Superior temporal gyrus (tissue), 1 donor: ENCODE results near the gene KLK12.

Experiments
- DNase-seq: peaks from one replicate; pipeline ENCODE4 v3.0.0-alpha.2; 2016; ENCODE audit errors: extremely low spot score

The KLK12 gene

DNA sequence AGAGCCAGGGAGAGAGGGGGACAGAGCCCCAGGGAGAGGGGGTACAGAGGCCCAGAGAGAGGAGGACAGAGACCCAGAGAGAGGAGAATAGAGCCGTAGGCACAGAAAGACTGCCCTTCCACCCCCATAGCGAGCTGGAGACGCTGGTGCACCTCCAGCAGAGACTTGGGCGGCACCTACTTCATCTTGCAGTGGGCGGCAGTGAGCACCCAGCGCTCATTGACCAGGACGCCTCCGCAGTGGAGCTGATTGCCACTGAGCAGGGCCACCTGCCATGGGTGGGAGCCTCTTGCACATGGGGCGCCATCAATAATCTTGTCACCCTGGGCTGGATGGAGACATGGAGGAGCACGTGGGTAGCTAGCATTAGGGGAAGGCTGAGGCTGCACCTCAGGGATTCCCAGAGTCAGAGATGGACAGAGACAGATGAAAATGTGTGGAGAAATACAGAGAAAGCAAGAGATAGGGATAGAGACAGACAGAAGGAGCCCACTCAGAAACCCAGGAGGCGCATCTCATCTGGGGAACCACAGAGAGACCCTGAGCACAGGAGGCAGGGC is 53.1 kb downstream of the KLK12 start:
- DNase-seq = no peak

- DNase-seq = no peak
These were observed 54.6 kb downstream of the KLK12 start for GRCh38 chr19:50980208-50980607.

DNA sequence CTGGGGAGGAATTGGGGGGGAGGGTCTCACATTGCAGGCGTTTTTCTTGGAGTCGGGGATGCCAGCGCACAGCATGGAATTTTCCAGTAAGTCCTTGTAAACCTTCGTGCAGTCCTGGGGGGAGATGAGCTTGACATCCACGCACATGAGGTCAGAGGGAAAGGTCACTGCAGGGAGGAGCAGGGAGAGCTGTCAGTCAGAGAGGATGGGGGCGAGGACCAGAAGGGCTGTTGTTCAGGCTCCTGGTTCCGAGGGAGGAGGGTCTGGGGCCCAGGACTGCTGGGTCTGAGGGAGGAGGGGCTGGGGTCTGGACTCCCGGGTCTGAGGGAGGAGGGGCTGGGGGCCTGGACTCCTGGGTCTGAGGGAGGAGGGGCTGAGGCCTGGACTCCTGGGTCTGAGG is 55.0 kb downstream of the KLK12 start:
- no peak for DNase-seq
